HCT116 (cell line): ENCODE results near the gene TNFRSF1A. TPM values are rescaled to one million over a fixed set of nuclear protein-coding genes. Genes with fewer than 3 reads are reported as not detected.

Experiments
- ATAC-seq: fragments of 200-7000 bp; cut with Tn5 transposase; 2 replicates; pipeline ENCODE4 v1.9.1; 2020; ENCODE audit warnings: mild to moderate bottlenecking, moderate library complexity
- BruUV-seq: library from RNA; stranded (reverse); fragments of 400-500 nt; replicated peaks from 2 replicates; lab custom pipeline; 2021; lab: Mats Ljungman, UMichigan
- CTCF ChIA-PET: fragments of 300-600 bp; sonication (Branson Sonifier 250); formaldehyde crosslinking; loops from one replicate; lab custom pipeline; 2021; ENCODE audit warnings: antibody characterized with exemption; lab: Charles Lee
- POLR2A ChIA-PET: fragments of 300-600, 350-600 bp; sonication (Branson Sonifier 250); formaldehyde crosslinking; loops from one replicate; lab custom pipeline; 2021; ENCODE audit warnings: antibody characterized with exemption; lab: Charles Lee
- RAD21 ChIA-PET, 2 experiments: fragments of 300-600 bp; sonication (Branson Sonifier 250); formaldehyde crosslinking; loops; one replicate each; lab custom pipeline; 2023; ENCODE audit warnings: low total read pairs in 2 of 2; ENCODE audit not compliant: uncharacterized antibody in 2 of 2, unreplicated experiment in 2 of 2, low non-redundant PET in 1 of 2; lab: Charles Lee
- DNase-seq: peaks from one replicate; pipeline ENCODE4 v3.0.0-alpha.2; 2010; ENCODE audit warnings: low read depth, low spot score
- H2AFZ ChIP-seq: fragments of 200-600 bp; shearing (Covaris generic), sonication (generic); 2 replicates; pipeline ENCODE4 v1.6.1; 2017; ENCODE audit warnings: low read depth, mixed run types, mixed read lengths, antibody characterized with exemption, low read length; ENCODE audit not compliant: poor library complexity, severe bottlenecking
- H3K27ac ChIP-seq: 2 replicates; pipeline ENCODE4 v1.5.1; 2012; ENCODE audit warnings: low read depth, low read length
- H3K27me3 ChIP-seq: fragments of 200-600 bp; sonication (generic); 2 replicates; pipeline ENCODE4 v1.6.1; 2016; ENCODE audit warnings: mixed run types, low read length, mixed read lengths; ENCODE audit not compliant: insufficient read depth
- H3K36me3 ChIP-seq, 2 experiments: fragments of 200-500 bp in 1 of 2; fragments of 200-600 bp in 1 of 2; sonication (Bioruptor generic) in 1 of 2; sonication (generic) in 1 of 2; 2 replicates each; pipeline versions ENCODE4 v1.5.1 to v1.6.1; 2014 to 2016; ENCODE audit warnings: low read length in 2 of 2, inconsistent platforms in 1 of 2, mixed read lengths in 1 of 2, mixed run types in 1 of 2; ENCODE audit not compliant: insufficient read depth in 2 of 2, control insufficient read depth in 1 of 2
- H3K4me1 ChIP-seq, 2 experiments: fragments of 200-600 bp in 1 of 2; sonication (generic) in 1 of 2; 2 replicates each; pipeline versions ENCODE4 v1.5.1 to v1.6.1; 2012 to 2017; ENCODE audit warnings: low read length in 2 of 2, inconsistent platforms in 1 of 2, mild to moderate bottlenecking in 1 of 2, mixed read lengths in 1 of 2, mixed run types in 1 of 2, moderate library complexity in 1 of 2; ENCODE audit not compliant: insufficient read depth in 2 of 2, control insufficient read depth in 1 of 2
- H3K4me2 ChIP-seq: fragments of 200-600 bp; sonication (generic); 2 replicates; pipeline ENCODE4 v1.6.1; 2017; ENCODE audit warnings: mixed run types, low read length, mixed read lengths
- H3K4me3 ChIP-seq, 2 experiments: fragments of 200-600 bp in 1 of 2; sonication (generic) in 1 of 2; replicated peaks in 1 of 2; 2 replicates each; pipeline ENCODE4 v1.5.1; 2011 to 2016; ENCODE audit warnings: low read length in 2 of 2, control low read depth in 1 of 2, low read depth in 1 of 2, mild to moderate bottlenecking in 1 of 2, mixed read lengths in 1 of 2, mixed run types in 1 of 2
- H3K79me2 ChIP-seq: fragments of 200-600 bp; sonication (generic); 2 replicates; pipeline ENCODE4 v1.6.1; 2017; ENCODE audit warnings: mild to moderate bottlenecking, mixed run types, low read length, moderate library complexity, mixed read lengths; ENCODE audit not compliant: insufficient read depth
- H3K9ac ChIP-seq: fragments of 200-600 bp; sonication (generic); 2 replicates; pipeline ENCODE4 v1.6.1; 2016; ENCODE audit warnings: low read length, mixed read lengths
- H3K9me2 ChIP-seq: fragments of 200-600 bp; sonication (generic), shearing (Covaris generic); 2 replicates; pipeline ENCODE4 v1.6.1; 2017; ENCODE audit warnings: mixed run types, mild to moderate bottlenecking, moderate library complexity; ENCODE audit not compliant: insufficient read depth
- H3K9me3 ChIP-seq, 2 experiments: fragments of 200-500 bp in 1 of 2; fragments of 200-600 bp in 1 of 2; sonication (Bioruptor generic) in 1 of 2; sonication (generic) in 1 of 2; 2 replicates each; pipeline ENCODE4 v1.6.1; 2014 to 2017; ENCODE audit warnings: low read length in 2 of 2, mixed read lengths in 2 of 2, inconsistent platforms in 1 of 2, low read depth in 1 of 2, mild to moderate bottlenecking in 1 of 2, mixed run types in 1 of 2, moderate library complexity in 1 of 2; ENCODE audit not compliant: control insufficient read depth in 1 of 2, insufficient read depth in 1 of 2
- H4K20me1 ChIP-seq: fragments of 200-600 bp; sonication (generic), shearing (Covaris generic); 2 replicates; pipeline ENCODE4 v1.6.1; 2017; ENCODE audit warnings: mixed run types, mild to moderate bottlenecking, moderate library complexity; ENCODE audit not compliant: insufficient read depth
- ATF3 ChIP-seq: IDR thresholded peaks from 2 replicates; pipeline ENCODE4 v1.6.1; 2012
- CBX3 ChIP-seq: IDR thresholded peaks from 2 replicates; pipeline ENCODE4 v1.6.1; 2012; ENCODE audit warnings: low read depth
- CEBPB ChIP-seq: IDR thresholded peaks from 2 replicates; pipeline ENCODE4 v1.6.1; 2012; ENCODE audit warnings: low read depth
- EGR1 ChIP-seq: IDR thresholded peaks from 2 replicates; pipeline ENCODE4 v1.6.1; 2012; ENCODE audit warnings: low read depth
- ELF1 ChIP-seq: IDR thresholded peaks from 2 replicates; pipeline ENCODE4 v1.6.1; 2012; ENCODE audit warnings: low read depth, borderline replicate concordance
- EZH2phosphoT487 ChIP-seq: fragments of 200-600 bp; IDR thresholded peaks from 2 replicates; pipeline ENCODE4 v1.6.1; 2018; ENCODE audit warnings: antibody characterized with exemption, borderline replicate concordance
- REST ChIP-seq: IDR thresholded peaks from 2 replicates; pipeline ENCODE4 v1.6.1; 2012; ENCODE audit warnings: low read depth
- SP1 ChIP-seq: IDR thresholded peaks from 2 replicates; pipeline ENCODE4 v1.6.1; 2012; ENCODE audit warnings: low read depth
- YY1 ChIP-seq: IDR thresholded peaks from 2 replicates; pipeline ENCODE4 v1.6.1; 2011; ENCODE audit warnings: low read length, low read depth, moderate library complexity, mild to moderate bottlenecking; ENCODE audit not compliant: insufficient replicate concordance; ENCODE audit errors: extremely low read depth
- ZBTB33 ChIP-seq: IDR thresholded peaks from 2 replicates; pipeline ENCODE4 v1.6.1; 2011; ENCODE audit warnings: mild to moderate bottlenecking, low read length, moderate library complexity; ENCODE audit not compliant: insufficient replicate concordance; ENCODE audit errors: extremely low read depth
- ZFX ChIP-seq: fragments of 450-650 bp; IDR thresholded peaks from 2 replicates; pipeline ENCODE4 v1.6.1; 2017
- intact Hi-C: fragments of 100-400 bp; cut with micrococcal nuclease; formaldehyde crosslinking; loops from 2 replicates; pipeline ENCODE4 v1.10.0; 2022
- total RNA-seq: library from RNA; stranded (reverse); gene quantifications from one replicate; pipeline ENCODE4 v1.2.1, GENCODE V29; 2021; ENCODE audit not compliant: unreplicated experiment

Gene TNFRSF1A
- total RNA-seq, 1 experiment from 2014 or later: 129 TPM

GRCh38 chr12:6307529-6307928 is 34.3 kb downstream of the TNFRSF1A start:
- no peak overlapping the region for H3K9ac ChIP-seq
- POLR2A ChIA-PET: no interaction called here
- BruUV-seq: no TSS peak
- RAD21 ChIA-PET: no interaction called here
- H3K9me3 ChIP-seq: no peaks in the 10 kb centered on the region
- H2AFZ ChIP-seq: no peak overlapping the region
- ATAC-seq (no peak), DNase-seq (no peak)
- H4K20me1 ChIP-seq: no peaks in the 10 kb centered on the region
- CTCF ChIA-PET: interaction anchor here (0.8 to 1.1 kb wide), 2 partner anchors 15 to 19 kb away, joined by 3 read pairs; no protein-coding TSS in a partner anchor
- H3K9me2 ChIP-seq: no peaks in the 10 kb centered on the region
- intact Hi-C loops: no loop called here
- no peak overlapping the region for H3K4me3 ChIP-seq
- H3K27ac ChIP-seq: no peak overlapping the region
- peaks cover 19 to 32% of the 10 kb centered on the region in 2 experiments for H3K4me1 ChIP-seq
- no peaks in the 10 kb centered on the region for H3K79me2 ChIP-seq
- no peaks in the 10 kb centered on the region for H3K36me3 ChIP-seq
- H3K4me2 ChIP-seq: no peak overlapping the region
- TF ChIP-seq CEBPB (no peak), ZBTB33 (no peak), SP1 (no peak), EZH2phosphoT487 (no peak), ELF1 (no peak), CBX3 (no peak), ATF3 (no peak), REST (no peak), YY1 (no peak), ZFX (no peak), EGR1 (no peak)
- TF ChIP-seq, all 23 proteins: peak for 0
- H3K27me3 ChIP-seq: no peaks in the 10 kb centered on the region
